ENCODE data around the gene WSCD1.

GRCh38 chr17:6098050-6098822 lies 28.1 kb downstream of the WSCD1 start:
- TF ChIP-seq CTCF (IDR thresholded peaks at IDR 0.05) (no peak), ZFX (IDR thresholded peaks at IDR 0.05; ENCODE audit: borderline replicate concordance) (no peak)

Measured in 22Rv1 (cell line).